ENCODE measurements around the gene SLC1A7. TPM values are rescaled to one million over a fixed set of nuclear protein-coding genes. Genes with fewer than 3 reads are reported as not detected.

Gene SLC1A7
- 0.19 TPM in 1 of 2 replicates, not detected in the other for total RNA-seq (2014; rRNA removed; shearing (Covaris generic))

DNA sequence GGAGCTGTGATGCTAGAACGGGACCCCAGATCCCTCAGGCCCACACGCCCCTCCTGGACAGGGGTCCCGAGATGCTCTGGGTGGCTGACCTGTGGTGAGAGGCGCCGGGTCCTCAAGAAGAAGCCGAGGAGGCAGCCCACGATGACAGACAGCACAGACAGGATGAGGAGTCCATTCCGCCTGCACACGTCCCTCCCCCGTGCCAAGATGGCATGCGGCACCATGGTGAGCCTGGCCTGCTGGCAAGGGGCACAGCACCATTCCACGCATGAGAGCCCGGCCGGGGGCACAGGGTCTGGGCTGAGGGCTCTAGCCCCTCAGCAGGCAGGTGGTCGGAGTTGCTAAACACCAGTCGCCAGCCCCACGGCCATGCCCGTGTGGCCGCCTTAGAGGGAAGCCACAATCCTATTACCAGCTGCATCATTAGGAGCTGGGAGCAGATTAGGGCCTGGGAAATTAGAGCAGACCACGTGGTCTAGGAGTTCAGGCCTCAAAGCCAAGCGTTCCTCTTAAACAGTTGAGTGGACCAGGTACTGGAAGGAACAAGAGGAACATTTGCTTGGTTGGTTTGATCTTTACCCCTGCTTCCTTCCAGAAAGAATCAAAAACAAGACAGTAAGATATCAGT, at the start of gene SLC1A7:
Gene SLC1A7, minus strand, starts transcription at position 413 of the 628 bp plus-strand sequence. Its CDS starts 189 bp downstream, at position 224.

DNA sequence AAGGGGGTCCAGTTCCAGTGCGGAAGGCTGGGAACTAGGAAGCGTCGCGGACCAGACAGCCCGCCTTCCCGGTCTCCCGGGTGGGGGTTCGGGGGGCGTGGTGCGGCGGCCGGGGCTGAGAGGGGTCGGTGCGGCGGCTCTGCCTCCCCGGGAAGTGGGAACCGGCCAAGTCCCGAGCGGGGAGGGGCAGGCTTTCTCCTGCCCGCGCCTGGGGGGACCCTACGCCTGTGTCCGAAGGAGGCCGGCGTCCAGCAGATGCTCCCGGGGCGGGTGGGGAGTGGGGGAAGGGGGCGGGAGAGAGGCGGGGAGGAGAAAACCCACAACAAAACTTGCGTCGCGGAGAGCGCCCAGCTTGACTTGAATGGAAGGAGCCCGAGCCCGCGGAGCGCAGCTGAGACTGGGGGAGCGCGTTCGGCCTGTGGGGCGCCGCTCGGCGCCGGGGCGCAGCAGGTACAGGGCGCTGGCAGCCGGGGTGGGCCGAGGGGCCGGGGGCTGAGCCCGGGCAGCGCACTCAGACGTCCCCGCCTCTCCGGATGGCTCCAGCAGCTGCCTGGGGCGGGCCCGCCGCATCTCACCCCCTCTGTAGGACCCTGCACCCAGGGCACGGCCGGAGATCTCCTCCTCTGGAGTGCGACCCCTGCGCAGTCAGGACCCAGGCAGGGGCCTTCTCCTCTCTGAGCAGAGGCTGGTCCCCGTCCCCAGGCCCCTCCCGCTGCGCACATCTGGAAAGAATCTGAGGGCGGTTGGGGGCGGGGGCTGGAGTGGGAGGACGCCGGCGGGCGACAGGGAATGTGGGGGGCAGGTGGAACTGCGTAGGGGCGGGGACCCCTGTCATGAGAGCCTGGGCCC, 80.4 kb downstream of the SLC1A7 start, which contains the start of gene PODN:
Gene PODN, plus strand, starts transcription at position 355 of the 849 bp plus-strand sequence. CDS start 7,643 bp downstream, outside the sequence.

Small RNA genes lying within 50 kb of the gene (small RNA-seq; reads per million reads assigned to genes)
- gene HIGD1AP11: not detected

Other genes starting within 250 kb of the SLC1A7 start
- gene ECHDC2, start 220.9 kb downstream of the SLC1A7 start, total RNA-seq (2014; rRNA removed; shearing (Covaris generic)): 29.6 and 39.2 TPM in 2 replicates
- gene SCP2, start 215.4 kb downstream of the SLC1A7 start, total RNA-seq (2014; rRNA removed; shearing (Covaris generic)): 49.4 and 51.3 TPM in 2 replicates
- gene PODN, start 80.4 kb downstream of the SLC1A7 start, total RNA-seq (2014; rRNA removed; shearing (Covaris generic)): not detected in 2 replicates
- gene CPT2, start 54.2 kb upstream of the SLC1A7 start, total RNA-seq (2014; rRNA removed; shearing (Covaris generic)): 26.7 and 30.2 TPM in 2 replicates
- 43.6 and 51.9 TPM in 2 replicates for gene CZIB, start 78.0 kb upstream of the SLC1A7 start, total RNA-seq (2014; rRNA removed; shearing (Covaris generic))
- 93.9 and 115 TPM in 2 replicates for gene MAGOH, start 95.9 kb upstream of the SLC1A7 start, total RNA-seq (2014; rRNA removed; shearing (Covaris generic))
- 68.3 and 75.8 TPM in 2 replicates for gene LRP8, start 185.4 kb upstream of the SLC1A7 start, total RNA-seq (2014; rRNA removed; shearing (Covaris generic))

All from A375 (cell line).